ENCODE measurements around the gene PGS1.

DNA sequence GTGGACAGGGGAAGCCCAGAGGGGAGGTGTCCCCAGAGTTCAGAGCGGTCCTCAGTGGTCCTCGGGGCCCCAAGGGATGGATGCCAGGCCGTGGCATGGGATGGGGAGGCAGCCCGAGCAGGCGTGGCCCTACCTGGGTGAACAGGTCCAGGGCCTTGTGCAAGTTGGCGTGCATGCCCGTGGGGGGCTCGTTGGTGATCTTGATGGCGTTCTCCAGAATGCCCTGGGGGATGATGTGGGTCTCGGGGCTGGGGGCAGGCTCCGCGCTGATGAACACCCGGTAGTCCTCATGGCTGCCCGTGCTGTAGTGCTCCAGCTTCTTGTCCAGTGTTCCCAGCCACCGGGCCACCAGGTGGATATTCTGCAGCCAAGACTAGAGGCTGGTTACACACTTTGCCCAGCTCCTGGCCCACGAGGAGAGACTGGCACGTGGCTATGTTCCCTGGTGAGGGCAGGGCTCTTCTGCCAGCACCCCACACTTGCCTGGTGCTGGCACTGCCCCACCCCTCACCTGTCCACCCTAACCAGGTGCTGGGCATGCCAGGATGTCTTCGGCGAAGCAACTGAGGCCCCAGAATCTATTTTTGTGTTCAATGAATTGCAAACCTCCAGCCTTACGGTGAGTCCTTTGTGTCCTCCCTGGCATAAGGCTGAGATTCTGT lies 59.2 kb downstream of the PGS1 start:
- TF ChIP-seq, protein P1, sequence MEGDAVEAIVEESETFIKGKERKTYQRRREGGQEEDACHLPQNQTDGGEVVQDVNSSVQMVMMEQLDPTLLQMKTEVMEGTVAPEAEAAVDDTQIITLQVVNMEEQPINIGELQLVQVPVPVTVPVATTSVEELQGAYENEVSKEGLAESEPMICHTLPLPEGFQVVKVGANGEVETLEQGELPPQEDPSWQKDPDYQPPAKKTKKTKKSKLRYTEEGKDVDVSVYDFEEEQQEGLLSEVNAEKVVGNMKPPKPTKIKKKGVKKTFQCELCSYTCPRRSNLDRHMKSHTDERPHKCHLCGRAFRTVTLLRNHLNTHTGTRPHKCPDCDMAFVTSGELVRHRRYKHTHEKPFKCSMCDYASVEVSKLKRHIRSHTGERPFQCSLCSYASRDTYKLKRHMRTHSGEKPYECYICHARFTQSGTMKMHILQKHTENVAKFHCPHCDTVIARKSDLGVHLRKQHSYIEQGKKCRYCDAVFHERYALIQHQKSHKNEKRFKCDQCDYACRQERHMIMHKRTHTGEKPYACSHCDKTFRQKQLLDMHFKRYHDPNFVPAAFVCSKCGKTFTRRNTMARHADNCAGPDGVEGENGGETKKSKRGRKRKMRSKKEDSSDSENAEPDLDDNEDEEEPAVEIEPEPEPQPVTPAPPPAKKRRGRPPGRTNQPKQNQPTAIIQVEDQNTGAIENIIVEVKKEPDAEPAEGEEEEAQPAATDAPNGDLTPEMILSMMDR (IDR thresholded peaks at IDR 0.05; ENCODE audit: insufficient read depth, low read length, poor library complexity, severe bottlenecking): no peak
- TF ChIP-seq EZH2phosphoT487 (conservative IDR thresholded peaks at IDR 0.05; ENCODE audit: low read length): no peak
